ENCODE data around the gene TGFA.

DNA sequence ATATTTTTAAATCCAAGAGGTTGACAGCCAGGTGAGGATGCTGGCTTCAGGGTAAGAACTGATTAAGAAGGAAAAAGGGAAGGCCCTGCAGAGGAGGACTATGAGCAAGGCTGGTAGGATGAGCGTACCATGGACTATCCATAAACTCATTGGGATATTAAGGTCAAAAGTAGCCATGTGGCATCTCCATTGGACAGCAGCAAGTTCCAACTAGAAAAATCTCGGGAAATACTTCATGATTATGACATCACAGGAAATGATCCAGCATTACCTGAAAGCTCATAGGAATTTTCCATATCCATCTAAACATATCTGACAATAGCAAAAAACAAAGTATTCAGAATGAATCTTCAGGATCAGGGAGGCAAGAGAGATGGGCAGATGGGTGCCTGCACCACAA is 34.2 kb downstream of the TGFA start:
- TF ChIP-seq, protein P1, sequence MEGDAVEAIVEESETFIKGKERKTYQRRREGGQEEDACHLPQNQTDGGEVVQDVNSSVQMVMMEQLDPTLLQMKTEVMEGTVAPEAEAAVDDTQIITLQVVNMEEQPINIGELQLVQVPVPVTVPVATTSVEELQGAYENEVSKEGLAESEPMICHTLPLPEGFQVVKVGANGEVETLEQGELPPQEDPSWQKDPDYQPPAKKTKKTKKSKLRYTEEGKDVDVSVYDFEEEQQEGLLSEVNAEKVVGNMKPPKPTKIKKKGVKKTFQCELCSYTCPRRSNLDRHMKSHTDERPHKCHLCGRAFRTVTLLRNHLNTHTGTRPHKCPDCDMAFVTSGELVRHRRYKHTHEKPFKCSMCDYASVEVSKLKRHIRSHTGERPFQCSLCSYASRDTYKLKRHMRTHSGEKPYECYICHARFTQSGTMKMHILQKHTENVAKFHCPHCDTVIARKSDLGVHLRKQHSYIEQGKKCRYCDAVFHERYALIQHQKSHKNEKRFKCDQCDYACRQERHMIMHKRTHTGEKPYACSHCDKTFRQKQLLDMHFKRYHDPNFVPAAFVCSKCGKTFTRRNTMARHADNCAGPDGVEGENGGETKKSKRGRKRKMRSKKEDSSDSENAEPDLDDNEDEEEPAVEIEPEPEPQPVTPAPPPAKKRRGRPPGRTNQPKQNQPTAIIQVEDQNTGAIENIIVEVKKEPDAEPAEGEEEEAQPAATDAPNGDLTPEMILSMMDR (conservative IDR thresholded peaks at IDR 0.05; ENCODE audit: low read length) = no peak
- no peak for TF ChIP-seq EZH2phosphoT487 (IDR thresholded peaks at IDR 0.05; ENCODE audit: borderline replicate concordance, low read depth, low read length)
